ENCODE data around the gene RFX1.

The RFX1 gene

GRCh38 chr19:14042659-14043608 is 36.8 kb upstream of the RFX1 start:
- TF ChIP-seq RAD21 (IDR thresholded peaks at IDR 0.05; ENCODE audit: low read depth) = peak; percentile 43

- TF ChIP-seq CREB1 (IDR thresholded peaks at IDR 0.05; ENCODE audit: low read depth) (no peak), RAD21 (IDR thresholded peaks at IDR 0.05; ENCODE audit: low read depth) (no peak), FOXM1 (IDR thresholded peaks at IDR 0.05; ENCODE audit: borderline replicate concordance, low read depth) (no peak), EGR1 (IDR thresholded peaks at IDR 0.05) (no peak), CEBPB (IDR thresholded peaks at IDR 0.05) (no peak), ZBTB7A (IDR thresholded peaks at IDR 0.05; ENCODE audit: low read depth) (no peak), TEAD4 (IDR thresholded peaks at IDR 0.05) (no peak), TAF1 (IDR thresholded peaks at IDR 0.05; ENCODE audit: low read depth) (no peak)
- TF ChIP-seq, protein P1, sequence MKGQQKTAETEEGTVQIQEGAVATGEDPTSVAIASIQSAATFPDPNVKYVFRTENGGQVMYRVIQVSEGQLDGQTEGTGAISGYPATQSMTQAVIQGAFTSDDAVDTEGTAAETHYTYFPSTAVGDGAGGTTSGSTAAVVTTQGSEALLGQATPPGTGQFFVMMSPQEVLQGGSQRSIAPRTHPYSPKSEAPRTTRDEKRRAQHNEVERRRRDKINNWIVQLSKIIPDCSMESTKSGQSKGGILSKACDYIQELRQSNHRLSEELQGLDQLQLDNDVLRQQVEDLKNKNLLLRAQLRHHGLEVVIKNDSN (IDR thresholded peaks at IDR 0.05) = no peak
- TF ChIP-seq, protein P2, sequence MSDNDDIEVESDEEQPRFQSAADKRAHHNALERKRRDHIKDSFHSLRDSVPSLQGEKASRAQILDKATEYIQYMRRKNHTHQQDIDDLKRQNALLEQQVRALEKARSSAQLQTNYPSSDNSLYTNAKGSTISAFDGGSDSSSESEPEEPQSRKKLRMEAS (IDR thresholded peaks at IDR 0.05) = no peak
- TF ChIP-seq, protein P3, sequence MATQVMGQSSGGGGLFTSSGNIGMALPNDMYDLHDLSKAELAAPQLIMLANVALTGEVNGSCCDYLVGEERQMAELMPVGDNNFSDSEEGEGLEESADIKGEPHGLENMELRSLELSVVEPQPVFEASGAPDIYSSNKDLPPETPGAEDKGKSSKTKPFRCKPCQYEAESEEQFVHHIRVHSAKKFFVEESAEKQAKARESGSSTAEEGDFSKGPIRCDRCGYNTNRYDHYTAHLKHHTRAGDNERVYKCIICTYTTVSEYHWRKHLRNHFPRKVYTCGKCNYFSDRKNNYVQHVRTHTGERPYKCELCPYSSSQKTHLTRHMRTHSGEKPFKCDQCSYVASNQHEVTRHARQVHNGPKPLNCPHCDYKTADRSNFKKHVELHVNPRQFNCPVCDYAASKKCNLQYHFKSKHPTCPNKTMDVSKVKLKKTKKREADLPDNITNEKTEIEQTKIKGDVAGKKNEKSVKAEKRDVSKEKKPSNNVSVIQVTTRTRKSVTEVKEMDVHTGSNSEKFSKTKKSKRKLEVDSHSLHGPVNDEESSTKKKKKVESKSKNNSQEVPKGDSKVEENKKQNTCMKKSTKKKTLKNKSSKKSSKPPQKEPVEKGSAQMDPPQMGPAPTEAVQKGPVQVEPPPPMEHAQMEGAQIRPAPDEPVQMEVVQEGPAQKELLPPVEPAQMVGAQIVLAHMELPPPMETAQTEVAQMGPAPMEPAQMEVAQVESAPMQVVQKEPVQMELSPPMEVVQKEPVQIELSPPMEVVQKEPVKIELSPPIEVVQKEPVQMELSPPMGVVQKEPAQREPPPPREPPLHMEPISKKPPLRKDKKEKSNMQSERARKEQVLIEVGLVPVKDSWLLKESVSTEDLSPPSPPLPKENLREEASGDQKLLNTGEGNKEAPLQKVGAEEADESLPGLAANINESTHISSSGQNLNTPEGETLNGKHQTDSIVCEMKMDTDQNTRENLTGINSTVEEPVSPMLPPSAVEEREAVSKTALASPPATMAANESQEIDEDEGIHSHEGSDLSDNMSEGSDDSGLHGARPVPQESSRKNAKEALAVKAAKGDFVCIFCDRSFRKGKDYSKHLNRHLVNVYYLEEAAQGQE (IDR thresholded peaks at IDR 0.05; ENCODE audit: low read depth) = no peak
Observed at GRCh38 chr19:14039181-14039580, 33.1 kb upstream of the RFX1 start.

DNA sequence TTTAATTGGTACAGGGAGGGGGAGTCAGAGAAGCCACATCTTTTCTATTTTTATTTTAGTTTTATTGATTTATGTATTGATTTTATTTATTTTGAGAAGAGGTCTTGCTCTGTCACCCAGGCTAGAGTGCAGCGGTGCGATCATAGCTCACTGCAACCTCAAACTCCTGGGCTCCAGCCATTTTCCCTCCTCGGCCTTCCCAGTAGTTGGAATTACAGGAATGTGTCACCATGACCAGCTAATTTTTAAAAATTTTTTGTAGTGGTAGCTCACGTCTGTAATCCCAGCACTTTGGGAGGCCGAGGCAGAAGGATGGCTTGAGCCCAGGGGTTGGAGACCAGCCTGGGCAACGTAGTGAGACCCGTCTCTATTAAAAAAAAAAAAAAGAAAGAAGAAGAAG is 29.6 kb upstream of the RFX1 start:
- no peak for TF ChIP-seq YY1 (IDR thresholded peaks at IDR 0.05; ENCODE audit: low read depth)
- TF ChIP-seq, protein P1 (IDR thresholded peaks at IDR 0.05) = no peak
- TF ChIP-seq NFIC (IDR thresholded peaks at IDR 0.05) = no peak
- no peak for TF ChIP-seq ZBTB7A (IDR thresholded peaks at IDR 0.05; ENCODE audit: low read depth)
- no peak for TF ChIP-seq CREB1 (IDR thresholded peaks at IDR 0.05; ENCODE audit: low read depth)
- no peak for TF ChIP-seq EP300 (IDR thresholded peaks at IDR 0.05; ENCODE audit: borderline replicate concordance)
- no peak for TF ChIP-seq FOXM1 (IDR thresholded peaks at IDR 0.05; ENCODE audit: borderline replicate concordance, low read depth)
- TF ChIP-seq EGR1 (IDR thresholded peaks at IDR 0.05) = no peak

DNA sequence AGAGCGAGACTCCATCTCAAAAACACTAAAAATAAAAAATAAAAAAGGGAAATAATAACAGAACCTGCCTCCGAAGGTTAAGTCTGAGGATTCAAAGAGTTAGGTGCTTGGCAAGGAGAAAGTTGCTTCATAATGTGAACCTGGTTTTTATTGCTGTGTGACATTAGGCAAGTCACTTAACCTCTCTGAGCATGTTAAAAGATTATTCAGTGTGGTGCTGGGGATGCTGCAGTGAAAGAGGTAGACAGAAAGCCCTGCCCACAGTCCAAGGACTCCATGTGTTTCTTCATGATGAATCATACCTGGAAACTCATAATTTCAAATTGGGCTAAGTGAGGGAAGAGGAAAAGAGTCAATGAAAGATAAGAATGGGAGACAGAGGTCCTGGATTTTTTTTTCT is 27.8 kb upstream of the RFX1 start:
- TF ChIP-seq ZBTB7A (IDR thresholded peaks at IDR 0.05; ENCODE audit: low read depth) (no peak), EGR1 (IDR thresholded peaks at IDR 0.05) (no peak), FOXM1 (IDR thresholded peaks at IDR 0.05; ENCODE audit: borderline replicate concordance, low read depth) (no peak), CREB1 (IDR thresholded peaks at IDR 0.05; ENCODE audit: low read depth) (no peak), NFIC (IDR thresholded peaks at IDR 0.05) (no peak), RAD21 (IDR thresholded peaks at IDR 0.05; ENCODE audit: low read depth) (no peak), TCF12 (IDR thresholded peaks at IDR 0.05; ENCODE audit: low read depth) (no peak), TEAD4 (IDR thresholded peaks at IDR 0.05) (no peak), TAF1 (IDR thresholded peaks at IDR 0.05; ENCODE audit: low read depth) (no peak)
- TF ChIP-seq, protein P3 (IDR thresholded peaks at IDR 0.05; ENCODE audit: low read depth) = no peak

DNA sequence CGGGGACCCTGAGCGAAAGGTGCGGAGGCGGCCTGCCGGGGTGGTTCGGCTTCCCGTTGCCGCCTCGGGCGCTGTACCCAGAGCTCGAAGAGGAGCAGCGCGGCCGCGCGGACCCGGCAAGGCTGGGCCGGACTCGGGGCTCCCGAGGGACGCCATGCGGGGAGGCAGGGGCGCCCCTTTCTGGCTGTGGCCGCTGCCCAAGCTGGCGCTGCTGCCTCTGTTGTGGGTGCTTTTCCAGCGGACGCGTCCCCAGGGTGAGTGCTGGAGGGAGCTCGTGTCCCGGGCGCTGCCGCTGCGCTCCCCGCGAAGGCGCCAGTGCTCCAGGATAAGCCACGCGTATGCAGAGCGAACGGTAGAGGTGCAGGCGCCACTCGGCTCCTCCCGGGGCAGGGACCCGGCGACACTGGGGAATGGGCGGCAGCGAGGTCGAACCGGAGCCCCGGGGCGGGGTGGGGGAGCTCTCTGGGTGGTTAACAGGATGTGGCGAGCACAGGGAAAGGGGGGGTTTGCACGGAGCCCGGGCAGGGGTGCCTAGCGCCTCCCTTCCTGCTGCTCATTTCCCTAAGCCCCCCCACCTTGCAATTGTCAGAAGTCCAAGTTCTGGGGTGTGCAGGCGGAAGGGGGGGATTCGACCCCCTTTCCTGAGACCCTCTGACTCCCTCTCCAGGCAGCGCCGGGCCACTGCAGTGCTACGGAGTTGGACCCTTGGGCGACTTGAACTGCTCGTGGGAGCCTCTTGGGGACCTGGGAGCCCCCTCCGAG is 25.8 kb upstream of the RFX1 start, which contains the start of gene IL27RA:
TSS of gene IL27RA (plus strand) at position 44 of the 762 bp plus-strand sequence. CDS start at position 155, 111 bp downstream.
- TF ChIP-seq EGR1 (IDR thresholded peaks at IDR 0.05) = peak; percentile 7; the same call in 1 of the 2 replicates
- TF ChIP-seq, protein P2 (IDR thresholded peaks at IDR 0.05) = peak; percentile 88
- TF ChIP-seq, protein P3 (IDR thresholded peaks at IDR 0.05; ENCODE audit: low read depth) = no peak
- TF ChIP-seq ZBTB7A (IDR thresholded peaks at IDR 0.05; ENCODE audit: low read depth) = peak; percentile 95
- TF ChIP-seq EP300 (IDR thresholded peaks at IDR 0.05; ENCODE audit: borderline replicate concordance) = no peak
- TF ChIP-seq YY1 (IDR thresholded peaks at IDR 0.05; ENCODE audit: low read depth) = no peak
- TF ChIP-seq TCF12 (IDR thresholded peaks at IDR 0.05; ENCODE audit: low read depth) = peak; percentile 46; the same call in 1 of the 2 replicates
- no peak; the same call in 1 of the 2 replicates for TF ChIP-seq TAF1 (IDR thresholded peaks at IDR 0.05; ENCODE audit: low read depth)
- 0 out of 2 replicates have a peak, but pooled peaks have one; percentile 20 for TF ChIP-seq NFIC (IDR thresholded peaks at IDR 0.05)
- TF ChIP-seq RAD21 (IDR thresholded peaks at IDR 0.05; ENCODE audit: low read depth) = peak; percentile 46; the same call in 1 of the 2 replicates
- TF ChIP-seq, protein P1 (IDR thresholded peaks at IDR 0.05) = no peak
- no peak for TF ChIP-seq CREB1 (IDR thresholded peaks at IDR 0.05; ENCODE audit: low read depth)

Data from Ishikawa (cell line).